NCI-H748 (cell line): ENCODE results near the gene HOXA7.

Source experiments
- DNase-seq: peaks from one replicate; lab custom pipeline; 2025; ENCODE audit not compliant: unreplicated experiment; lab: John Stamatoyannopoulos, UW

The HOXA7 gene

GRCh38 chr7:27109466-27110185 lies 46.8 kb downstream of the HOXA7 start:
- no peak for DNase-seq

- DNase-seq = no peak
These were observed 47.9 kb downstream of the HOXA7 start for GRCh38 chr7:27108390-27109127.

- no peak for DNase-seq
These were observed 48.8 kb downstream of the HOXA7 start for GRCh38 chr7:27107391-27108381.

GRCh38 chr7:27106901-27107240 lies 49.6 kb downstream of the HOXA7 start:
- DNase-seq = no peak

- DNase-seq = no peak
These were observed 50.1 kb downstream of the HOXA7 start for GRCh38 chr7:27106181-27106900.

- no peak for DNase-seq
These were observed 51.0 kb downstream of the HOXA7 start for GRCh38 chr7:27105301-27106031.

- no peak for DNase-seq
These were observed 52.0 kb downstream of the HOXA7 start for GRCh38 chr7:27104341-27105058.
